H1 (cell line): Measurements from ENCODE around the gene PHKA2.

Source experiments
- CREB1 ChIP-seq: IDR thresholded peaks from 2 replicates; pipeline ENCODE4 v1.6.1; 2012; ENCODE audit warnings: inconsistent platforms
- CTCF ChIP-seq, 3 experiments: IDR thresholded peaks; 1 replicate in 2 of 3; 2 replicates in 1 of 3; pipeline versions ENCODE4 v1.5.1 to v1.6.1; 2011; ENCODE audit warnings: low read length in 3 of 3, mild to moderate bottlenecking in 3 of 3, inconsistent platforms in 2 of 3, low read depth in 1 of 3, moderate library complexity in 1 of 3; ENCODE audit not compliant: insufficient read depth in 1 of 3; ENCODE audit errors: control extremely low read depth in 1 of 3
- EP300 ChIP-seq, 2 experiments: IDR thresholded peaks; 1 replicate in 1 of 2; 2 replicates in 1 of 2; pipeline ENCODE4 v1.6.1; 2011 to 2012; ENCODE audit warnings: low read depth in 2 of 2, low read length in 2 of 2, mild to moderate bottlenecking in 2 of 2, borderline replicate concordance in 1 of 2, inconsistent platforms in 1 of 2, moderate library complexity in 1 of 2
- GTF2F1 ChIP-seq: IDR thresholded peaks from 2 replicates; pipeline ENCODE4 v1.6.1; 2012; ENCODE audit warnings: low read depth, low read length, improper control_type of control experiment, borderline replicate concordance
- HDAC2 ChIP-seq, 2 experiments: fragments of 300-600 bp in 1 of 2; sonication (generic) in 1 of 2; IDR thresholded peaks; 2 replicates each; pipeline ENCODE4 v1.6.1; 2011 to 2012; ENCODE audit warnings: low read depth in 2 of 2, low read length in 2 of 2, mild to moderate bottlenecking in 2 of 2, moderate library complexity in 2 of 2, borderline replicate concordance in 1 of 2, inconsistent platforms in 1 of 2
- POLR2A ChIP-seq, 2 experiments: IDR thresholded peaks; 1 replicate in 1 of 2; 2 replicates in 1 of 2; pipeline ENCODE4 v1.6.1; 2011; ENCODE audit warnings: low read depth in 2 of 2, low read length in 2 of 2, mild to moderate bottlenecking in 2 of 2; ENCODE audit errors: control extremely low read depth in 1 of 2
- RAD21 ChIP-seq, 2 experiments: IDR thresholded peaks in 1 of 2; conservative IDR thresholded peaks in 1 of 2; 2 replicates each; pipeline ENCODE4 v1.6.1; 2011; ENCODE audit warnings: low read depth in 2 of 2, low read length in 2 of 2, improper control_type of control experiment in 1 of 2, inconsistent platforms in 1 of 2, mild to moderate bottlenecking in 1 of 2, moderate library complexity in 1 of 2
- RBBP5 ChIP-seq: IDR thresholded peaks from 2 replicates; pipeline ENCODE4 v1.7.1; 2012; ENCODE audit warnings: low read depth, mild to moderate bottlenecking, inconsistent platforms, low read length, moderate library complexity, borderline replicate concordance
- TAF1 ChIP-seq: IDR thresholded peaks from 2 replicates; pipeline ENCODE4 v1.6.1; 2011; ENCODE audit warnings: mild to moderate bottlenecking, low read depth, low read length

- TF ChIP-seq CREB1 (no peak), CTCF (IDR thresholded peaks at IDR 0.05; ENCODE audit: control extremely low read depth in 1 of 3, insufficient read depth in 1 of 3, low read depth in 1 of 3, low read length in 3 of 3) (no peak), RAD21 (IDR thresholded peaks at IDR 0.05 in 1 of 2, conservative IDR thresholded peaks at IDR 0.05 in 1 of 2; ENCODE audit: low read depth in 2 of 2, low read length in 2 of 2) (no peak), RBBP5 (no peak), HDAC2 (IDR thresholded peaks at IDR 0.05; ENCODE audit: borderline replicate concordance in 1 of 2, low read depth in 2 of 2, low read length in 2 of 2) (no peak), EP300 (IDR thresholded peaks at IDR 0.05; ENCODE audit: borderline replicate concordance in 1 of 2, low read depth in 2 of 2, low read length in 2 of 2) (no peak), GTF2F1 (no peak), TAF1 (no peak), POLR2A (IDR thresholded peaks at IDR 0.05; ENCODE audit: control extremely low read depth in 1 of 2, low read depth in 2 of 2, low read length in 2 of 2) (no peak)
Measured at GRCh38 chrX:18893536-18893935, 90.4 kb downstream of the PHKA2 start.
